LoVo (cell line): ENCODE results near the gene LARGE1.

Source experiments
- DNase-seq: peaks from one replicate; pipeline ENCODE4 v3.0.0-alpha.2; 2016; ENCODE audit warnings: low spot score

The LARGE1 gene

DNA sequence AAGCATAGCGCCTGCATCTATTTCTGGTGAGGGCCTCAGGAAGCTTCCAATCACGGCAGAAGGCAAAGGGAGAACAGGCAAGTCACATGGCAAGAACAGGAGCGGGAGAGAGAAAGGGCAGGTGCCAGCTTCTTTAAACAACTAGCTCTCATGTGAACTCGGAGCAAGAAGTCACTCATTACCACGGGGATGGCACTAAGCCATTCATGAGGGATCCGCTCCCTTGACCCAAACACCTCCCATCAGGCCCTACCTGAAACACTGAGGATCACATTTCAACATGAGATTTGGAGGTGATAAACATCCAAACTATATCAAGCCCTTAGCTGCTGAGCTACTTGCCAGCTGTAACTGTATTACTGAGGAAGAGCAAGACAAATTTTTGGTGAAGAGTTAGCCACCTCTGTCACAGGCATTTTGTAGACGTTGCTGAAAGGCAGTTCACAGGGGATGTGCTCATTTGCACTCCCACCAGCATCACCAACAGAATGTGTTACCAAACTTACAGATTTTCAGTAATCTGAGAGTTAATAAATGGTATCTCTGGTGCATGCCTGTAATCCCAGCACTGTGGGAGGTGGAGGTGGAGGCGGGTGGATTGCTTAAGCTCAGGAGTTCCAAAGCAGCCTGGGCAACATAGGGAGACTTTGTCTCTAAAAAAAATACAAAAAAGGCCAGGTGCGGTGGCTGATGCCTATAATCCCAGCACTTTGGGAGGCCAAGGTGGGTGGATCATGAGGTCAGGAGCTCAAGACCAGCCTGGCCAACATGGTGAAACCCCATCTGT lies 398.2 kb downstream of the LARGE1 start:
- DNase-seq: no peak

- no peak for DNase-seq
Observed at GRCh38 chr22:33520904-33521780, 399.1 kb downstream of the LARGE1 start.

GRCh38 chr22:33519974-33520903 lies 400.0 kb downstream of the LARGE1 start:
- no peak for DNase-seq

- DNase-seq: peak; percentile 56
Observed at GRCh38 chr22:33519071-33519973, 401.0 kb downstream of the LARGE1 start.

DNA sequence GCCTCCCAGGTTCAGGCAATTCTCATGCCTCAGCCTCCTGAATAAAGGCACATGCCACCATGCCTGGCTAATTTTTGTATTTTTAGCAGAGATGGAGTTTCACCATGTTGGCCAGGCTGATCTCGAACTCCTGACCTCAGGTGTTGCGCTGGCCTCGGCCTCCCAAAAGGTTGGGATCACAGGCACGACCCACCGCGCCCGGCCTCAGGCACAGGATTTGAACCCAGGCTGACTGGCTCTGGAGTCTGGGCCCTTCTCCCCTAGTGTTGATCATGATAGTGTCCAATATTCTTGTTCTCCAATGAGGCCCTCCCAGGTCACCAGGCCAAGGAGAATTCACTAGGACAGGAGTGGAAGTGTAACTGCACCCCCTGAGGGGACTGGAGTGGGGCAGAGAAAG lies 401.9 kb downstream of the LARGE1 start:
- DNase-seq: no peak

GRCh38 chr22:33515795-33516194 lies 404.5 kb downstream of the LARGE1 start:
- no peak for DNase-seq

DNA sequence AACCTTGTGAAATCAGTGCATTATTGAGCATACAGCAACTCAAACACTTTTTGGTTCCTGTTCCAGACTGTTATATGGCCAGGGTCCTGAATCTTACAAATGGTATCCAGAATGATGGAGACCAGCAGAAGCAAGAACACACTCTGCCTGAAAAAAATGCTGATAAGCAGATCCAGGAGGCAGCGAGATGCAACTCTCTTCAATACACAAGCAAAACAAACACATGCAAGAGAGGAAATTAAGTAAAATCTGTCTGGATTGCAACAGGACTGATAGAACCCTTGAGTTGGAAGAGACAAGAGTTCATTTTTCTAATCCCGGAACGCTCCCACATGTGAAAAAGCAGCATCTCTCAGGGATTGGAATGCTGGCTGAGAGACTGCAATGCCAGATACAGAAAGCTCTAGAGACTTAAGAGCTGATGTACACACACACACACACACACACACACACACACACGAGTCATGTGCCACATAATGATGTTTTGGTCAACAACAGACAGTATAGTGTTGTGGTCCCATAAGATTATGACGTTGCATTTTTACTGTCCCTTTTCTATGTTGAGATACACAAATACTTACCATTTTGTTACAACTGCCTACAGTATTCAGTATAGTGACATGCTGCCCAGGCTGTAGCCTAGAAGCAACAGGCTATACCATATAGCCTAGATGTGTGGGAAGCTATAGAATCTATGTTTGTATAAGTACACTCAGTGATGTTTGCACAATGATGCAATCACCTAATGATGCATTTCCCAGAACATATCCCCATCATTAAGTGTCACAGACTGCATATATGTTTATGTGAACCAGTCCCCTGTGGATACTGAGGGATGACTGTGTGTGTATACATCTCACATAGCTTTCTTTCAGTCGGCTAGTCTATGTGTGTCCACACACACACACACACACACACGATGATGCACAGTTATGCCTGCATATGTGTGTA lies 406.6 kb downstream of the LARGE1 start:
- no peak for DNase-seq

DNA sequence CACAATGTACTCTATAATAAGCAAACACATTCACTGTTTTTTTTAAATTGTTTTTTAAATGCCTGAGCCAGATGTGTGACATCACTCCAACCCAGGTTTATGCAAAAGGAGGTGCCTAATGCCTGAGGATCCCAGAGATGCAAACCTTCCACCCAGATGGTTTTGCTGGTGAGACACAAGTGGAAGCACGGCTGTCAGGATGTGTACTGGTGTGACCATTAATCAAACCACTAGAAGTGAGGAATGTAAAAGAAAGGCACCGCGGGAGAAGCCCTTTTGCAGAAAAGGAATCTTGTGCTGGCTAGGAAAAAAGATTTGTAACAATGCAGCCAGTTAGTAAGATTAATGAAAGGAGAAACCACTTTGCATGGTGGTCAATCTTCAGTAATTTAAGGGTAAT lies 407.4 kb downstream of the LARGE1 start:
- DNase-seq: no peak

- no peak for DNase-seq
Observed at GRCh38 chr22:33510429-33510904, 409.8 kb downstream of the LARGE1 start.

DNA sequence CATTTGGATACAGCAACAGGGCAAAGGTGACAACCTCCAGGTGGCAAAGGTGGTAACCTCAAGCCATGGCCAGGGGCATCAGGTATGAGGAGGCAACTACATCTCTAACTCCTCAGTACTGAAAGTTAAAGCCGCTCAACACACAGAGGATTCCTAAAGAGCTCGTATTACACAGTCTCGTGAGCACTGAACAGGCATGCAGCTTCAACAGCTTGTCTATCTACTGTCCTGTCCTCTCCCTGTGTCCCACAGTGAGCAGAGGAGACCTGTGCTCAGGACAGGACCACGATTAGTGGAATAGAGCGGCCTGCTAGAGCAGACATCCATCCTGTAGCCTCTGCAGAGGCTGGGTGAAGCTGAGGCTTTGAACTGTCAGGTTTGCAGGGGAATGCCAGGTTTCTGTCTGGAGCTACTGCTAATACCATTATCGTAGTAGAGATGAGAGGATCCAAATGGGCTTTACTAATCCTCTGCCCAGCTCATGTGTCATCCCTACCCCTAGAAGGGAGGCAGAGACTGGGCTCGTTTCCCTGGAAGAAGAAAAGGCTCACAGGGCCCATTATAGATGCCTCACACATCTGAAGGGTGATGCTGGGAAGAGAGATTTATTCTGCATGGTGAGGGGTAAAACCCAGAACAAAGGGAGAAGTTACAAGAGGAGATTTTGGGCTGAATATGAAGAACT lies 415.2 kb downstream of the LARGE1 start:
- no peak for DNase-seq

DNA sequence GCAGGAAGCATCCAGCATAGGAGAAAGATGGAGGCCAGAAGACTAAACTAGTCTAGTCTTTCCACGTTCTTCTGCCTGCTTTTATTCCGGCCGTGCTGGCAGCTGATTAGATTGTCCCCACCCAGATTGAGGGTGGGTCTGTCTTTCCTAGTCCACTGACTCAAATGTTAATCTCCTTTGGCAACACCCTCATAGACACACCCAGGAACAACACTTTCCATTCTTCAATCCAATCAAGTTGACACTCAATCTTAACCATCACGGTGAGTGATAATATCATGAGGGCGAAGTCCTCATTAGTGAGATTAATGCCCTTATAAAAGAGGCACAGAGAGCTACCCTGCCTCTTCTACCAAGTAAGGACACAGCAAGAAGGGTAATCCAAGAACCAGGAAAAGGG lies 424.2 kb downstream of the LARGE1 start:
- no peak for DNase-seq

DNA sequence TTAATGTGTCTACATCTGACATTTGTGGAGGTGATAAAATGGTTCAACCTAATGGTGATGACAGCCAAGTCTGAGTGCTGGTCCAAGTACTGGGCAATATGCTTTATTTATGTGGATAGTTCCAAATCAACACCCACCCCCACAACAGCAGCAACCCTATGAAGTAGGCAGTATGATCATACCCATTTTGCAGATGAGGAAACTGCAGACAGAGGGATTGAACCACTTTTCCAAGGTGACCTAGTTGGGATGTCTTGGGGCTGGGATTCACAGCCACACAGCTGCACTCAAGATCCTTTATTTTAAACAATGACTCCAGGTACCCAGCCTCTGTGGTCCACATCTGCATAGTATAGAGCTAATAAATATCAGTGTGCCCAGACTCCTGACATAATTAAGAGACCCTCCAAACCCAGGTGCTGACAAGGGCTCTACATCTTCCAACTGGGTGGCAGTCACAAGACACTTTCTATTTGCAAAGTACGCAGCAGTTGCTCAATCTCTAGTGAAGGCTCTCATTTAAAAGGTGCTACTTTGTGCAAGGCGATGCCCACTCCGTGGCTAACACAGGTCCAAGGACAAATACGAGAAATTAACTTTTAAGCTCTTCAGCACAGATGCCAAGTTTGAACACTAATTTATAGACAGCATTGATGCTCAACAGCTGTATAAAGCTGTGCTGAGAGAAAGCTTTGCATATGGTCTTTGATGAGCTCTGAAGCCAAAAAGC lies 426.6 kb downstream of the LARGE1 start:
- DNase-seq: no peak

- DNase-seq: no peak
Observed at GRCh38 chr22:33492210-33492651, 428.0 kb downstream of the LARGE1 start.

GRCh38 chr22:33487041-33487716 lies 433.1 kb downstream of the LARGE1 start:
- DNase-seq: no peak

- DNase-seq: no peak
Observed at GRCh38 chr22:33481550-33481949, 438.7 kb downstream of the LARGE1 start.

GRCh38 chr22:33477120-33478111 lies 442.9 kb downstream of the LARGE1 start:
- no peak for DNase-seq

DNA sequence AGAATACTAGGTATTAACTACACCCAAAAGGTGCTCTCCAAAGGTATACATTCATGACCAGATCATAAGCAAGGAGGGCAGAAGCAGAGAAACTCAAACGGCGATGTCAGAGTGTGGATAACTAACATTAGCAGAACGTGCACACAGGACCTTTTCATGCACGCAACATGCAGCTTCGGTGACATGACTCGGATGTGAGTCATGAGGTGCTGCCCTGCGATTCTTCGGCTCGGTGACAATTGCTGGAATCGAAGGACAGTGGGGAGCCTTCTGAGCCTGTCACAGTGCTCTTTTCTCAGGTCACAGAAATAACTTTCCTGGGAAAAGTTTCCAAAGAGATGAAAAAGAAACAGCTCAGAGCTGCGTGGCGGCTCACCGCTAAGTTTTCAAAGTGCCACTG lies 443.6 kb downstream of the LARGE1 start:
- DNase-seq: peak; percentile 52
